H1 (cell line): ENCODE results near the gene NR2F6. TPM values are rescaled to one million over a fixed set of nuclear protein-coding genes. Genes with fewer than 3 reads are reported as not detected.
A peak's percentile ranks its signal among the peaks of the same experiment; 100 is the strongest.

Source experiments
- CTCF ChIA-PET: fragments of 300-600 bp; sonication (Branson Sonifier 250); formaldehyde crosslinking; loops from one replicate; lab custom pipeline; 2021; ENCODE audit not compliant: partially characterized antibody; lab: Charles Lee
- POLR2A ChIA-PET: fragments of 300-600 bp; sonication (Branson Sonifier 250); formaldehyde crosslinking; loops from one replicate; lab custom pipeline; 2021; ENCODE audit warnings: inconsistent platforms; ENCODE audit not compliant: partially characterized antibody; lab: Charles Lee
- DNase-seq, 2 experiments: peaks; one replicate each; pipeline versions ENCODE4 v3.0.0 to v3.0.0-alpha.2; 2010 to 2022; ENCODE audit warnings: low spot score in 2 of 2, low read depth in 1 of 2, mixed read lengths in 1 of 2
- FAIRE-seq: peaks from 2 replicates; lab custom pipeline; 2011; peaks lifted over from hg19 to GRCh38; lab: Jason Lieb, UNC
- H2AFZ ChIP-seq: 2 replicates; pipeline ENCODE4 v1.8.1; 2012; ENCODE audit warnings: low read length, inconsistent platforms
- H2AK5ac ChIP-seq: 2 replicates; pipeline ENCODE4 v1.6.1; 2013; ENCODE audit warnings: low read depth, low read length
- H2BK120ac ChIP-seq: replicated peaks from 2 replicates; pipeline ENCODE3; 2013; ENCODE audit warnings: low read depth, low read length, inconsistent platforms
- H2BK12ac ChIP-seq: 2 replicates; pipeline ENCODE4 v1.6.1; 2013; ENCODE audit warnings: low read depth, low read length
- H2BK15ac ChIP-seq: 2 replicates; pipeline ENCODE4 v1.6.1; 2013; ENCODE audit warnings: low read length
- H2BK20ac ChIP-seq: 2 replicates; pipeline ENCODE4 v1.6.1; 2013; ENCODE audit warnings: low read length
- H2BK5ac ChIP-seq: 2 replicates; pipeline ENCODE4 v1.6.1; 2013; ENCODE audit warnings: low read depth, low read length
- H3K14ac ChIP-seq: 2 replicates; pipeline ENCODE4 v1.6.1; 2013; ENCODE audit warnings: inconsistent platforms; ENCODE audit not compliant: insufficient read length
- H3K18ac ChIP-seq: 2 replicates; pipeline ENCODE4 v1.6.1; 2013; ENCODE audit warnings: low read length; ENCODE audit errors: extremely low read depth
- H3K23ac ChIP-seq: 2 replicates; pipeline ENCODE4 v1.6.1; 2013; ENCODE audit warnings: inconsistent platforms; ENCODE audit not compliant: insufficient read length
- H3K23me2 ChIP-seq: 2 replicates; pipeline ENCODE4 v1.6.1; 2013; ENCODE audit warnings: low read depth, low read length
- H3K27ac ChIP-seq: 2 replicates; pipeline ENCODE4 v1.6.1; 2011; ENCODE audit warnings: low read depth, low read length, inconsistent platforms
- H3K27me3 ChIP-seq, 4 experiments: replicated peaks in 1 of 4; 1 replicate in 1 of 4; 2 replicates in 3 of 4; pipeline versions ENCODE4 v1.6.1 to v1.8.1; 2011 to 2013; ENCODE audit warnings: low read length in 3 of 4, mild to moderate bottlenecking in 3 of 4, inconsistent platforms in 2 of 4, mixed read lengths in 2 of 4, moderate library complexity in 1 of 4; ENCODE audit not compliant: control insufficient read depth in 3 of 4, insufficient read depth in 3 of 4; ENCODE audit errors: extremely low read depth in 1 of 4
- H3K36me3 ChIP-seq, 4 experiments: 2 replicates each; pipeline versions ENCODE4 v1.6.1 to v1.8.1; 2011 to 2013; ENCODE audit warnings: mild to moderate bottlenecking in 4 of 4, low read length in 3 of 4, moderate library complexity in 2 of 4, control low read depth in 1 of 4, inconsistent platforms in 1 of 4; ENCODE audit not compliant: insufficient read depth in 4 of 4, control insufficient read depth in 2 of 4
- H3K4ac ChIP-seq: replicated peaks from 2 replicates; pipeline ENCODE3; 2013; ENCODE audit warnings: low read length, low read depth, mixed read lengths, inconsistent platforms; ENCODE audit not compliant: insufficient read length
- H3K4me1 ChIP-seq, 4 experiments: replicated peaks in 1 of 4; 1 replicate in 1 of 4; 2 replicates in 3 of 4; pipeline versions ENCODE4 v1.6.1 to v1.8.1; 2011 to 2013; ENCODE audit warnings: low read length in 3 of 4, inconsistent platforms in 2 of 4, mixed read lengths in 1 of 4; ENCODE audit not compliant: insufficient read depth in 4 of 4, control insufficient read depth in 3 of 4
- H3K4me2 ChIP-seq, 2 experiments: 2 replicates each; pipeline versions ENCODE4 v1.6.1 to v1.8.1; 2011 to 2013; ENCODE audit warnings: low read depth in 2 of 2, low read length in 2 of 2, control low read depth in 1 of 2, inconsistent platforms in 1 of 2, mild to moderate bottlenecking in 1 of 2; ENCODE audit not compliant: insufficient read depth in 1 of 2
- H3K4me3 ChIP-seq, 4 experiments: fragments of 200-600, 300-600 bp in 1 of 4; sonication (generic), shearing (Covaris generic), sonication (Bioruptor Twin) in 1 of 4; 2 replicates each; pipeline versions ENCODE4 v1.5.1 to v1.8.1; 2011 to 2016; ENCODE audit warnings: low read length in 4 of 4, low read depth in 3 of 4, control low read depth in 2 of 4, inconsistent platforms in 2 of 4, mild to moderate bottlenecking in 2 of 4, mixed read lengths in 1 of 4, moderate library complexity in 1 of 4; ENCODE audit not compliant: insufficient read depth in 2 of 4; ENCODE audit errors: extremely low read depth in 1 of 4
- H3K56ac ChIP-seq: replicated peaks from 2 replicates; pipeline ENCODE3; 2013; ENCODE audit warnings: low read depth, mild to moderate bottlenecking, mixed read lengths, low read length, inconsistent platforms; ENCODE audit not compliant: insufficient read length
- H3K79me1 ChIP-seq: 2 replicates; pipeline ENCODE4 v1.6.1; 2013; ENCODE audit warnings: low read depth, low read length, control low read depth
- H3K79me2 ChIP-seq, 2 experiments: 2 replicates each; pipeline versions ENCODE4 v1.6.1 to v1.8.1; 2012 to 2013; ENCODE audit warnings: low read length in 2 of 2, mild to moderate bottlenecking in 2 of 2, inconsistent platforms in 1 of 2; ENCODE audit not compliant: insufficient read depth in 2 of 2, control insufficient read depth in 1 of 2
- H3K9ac ChIP-seq, 4 experiments: replicated peaks in 1 of 4; 1 replicate in 1 of 4; 2 replicates in 3 of 4; pipeline versions ENCODE4 v1.6.1 to v1.8.1; 2011 to 2013; ENCODE audit warnings: low read depth in 3 of 4, low read length in 3 of 4, control low read depth in 2 of 4, mild to moderate bottlenecking in 2 of 4, moderate library complexity in 2 of 4, inconsistent platforms in 1 of 4; ENCODE audit errors: extremely low read depth in 1 of 4
- H3K9me3 ChIP-seq, 2 experiments: 2 replicates each; pipeline versions ENCODE4 v1.6.1 to v1.8.1; 2012 to 2013; ENCODE audit warnings: mild to moderate bottlenecking in 2 of 2, moderate library complexity in 2 of 2, control low read depth in 1 of 2, inconsistent platforms in 1 of 2, low read depth in 1 of 2, low read length in 1 of 2, mixed read lengths in 1 of 2; ENCODE audit not compliant: insufficient read depth in 2 of 2
- H4K20me1 ChIP-seq, 2 experiments: replicated peaks in 1 of 2; 2 replicates each; pipeline versions ENCODE3 to v1.8.1; 2011 to 2013; ENCODE audit warnings: inconsistent platforms in 2 of 2, low read length in 2 of 2, mild to moderate bottlenecking in 1 of 2; ENCODE audit not compliant: insufficient read depth in 2 of 2, control insufficient read depth in 1 of 2
- H4K5ac ChIP-seq: 2 replicates; pipeline ENCODE4 v1.6.1; 2013; ENCODE audit warnings: low read length, low read depth, mixed read lengths, inconsistent platforms; ENCODE audit not compliant: insufficient read length
- H4K8ac ChIP-seq: 2 replicates; pipeline ENCODE4 v1.8.0; 2013; ENCODE audit warnings: mild to moderate bottlenecking, moderate library complexity, low read length, inconsistent platforms; ENCODE audit not compliant: insufficient read depth; ENCODE audit errors: extremely low read depth
- H4K91ac ChIP-seq: replicated peaks from 2 replicates; pipeline ENCODE3; 2013; ENCODE audit warnings: low read length, mixed read lengths, inconsistent platforms; ENCODE audit not compliant: insufficient read length
- BACH1 ChIP-seq: IDR thresholded peaks from 2 replicates; pipeline ENCODE4 v1.6.1; 2012; ENCODE audit warnings: low read length, improper control_type of control experiment
- GTF2F1 ChIP-seq: IDR thresholded peaks from 2 replicates; pipeline ENCODE4 v1.6.1; 2012; ENCODE audit warnings: low read depth, low read length, improper control_type of control experiment, borderline replicate concordance
- PHF8 ChIP-seq: fragments of 200-600 bp; sonication (generic); conservative IDR thresholded peaks from 2 replicates; pipeline ENCODE4 v1.7.1; 2012; ENCODE audit warnings: low read depth, mild to moderate bottlenecking, inconsistent platforms, low read length, moderate library complexity
- RBBP5 ChIP-seq: IDR thresholded peaks from 2 replicates; pipeline ENCODE4 v1.7.1; 2012; ENCODE audit warnings: low read depth, mild to moderate bottlenecking, inconsistent platforms, low read length, moderate library complexity, borderline replicate concordance
- SIN3A ChIP-seq, 2 experiments: IDR thresholded peaks in 1 of 2; conservative IDR thresholded peaks in 1 of 2; 2 replicates each; pipeline ENCODE4 v1.6.1; 2011 to 2012; ENCODE audit warnings: low read length in 2 of 2, improper control_type of control experiment in 1 of 2, low read depth in 1 of 2, mild to moderate bottlenecking in 1 of 2
- USF2 ChIP-seq: IDR thresholded peaks from 2 replicates; pipeline ENCODE4 v1.6.1; 2011; ENCODE audit warnings: low read length, improper control_type of control experiment
- WGBS, 2 experiments: shearing (Covaris generic) in 1 of 2; methylation state at CpG; one replicate each; pipeline versions ENCODE4 v1.1.6 to v1.1.7; 2013 to 2015; ENCODE audit warnings: low lambda C conversion rate in 2 of 2, mixed read lengths in 2 of 2, inconsistent platforms in 1 of 2, low coverage in 1 of 2, missing lambda C conversion rate in 1 of 2; ENCODE audit not compliant: insufficient replicate concordance in 2 of 2, insufficient coverage in 1 of 2, insufficient read length in 1 of 2; ENCODE audit errors: extremely low coverage in 1 of 2, missing lambda C conversion rate in 1 of 2; 5-methylcytosine and 5-hydroxymethylcytosine counted together
- polyA plus RNA-seq, 7 experiments: library from polyadenylated mRNA; depleted of rRNA in 3 of 7; stranded (reverse) in 5 of 7; unstranded in 2 of 7; fragments of >200 nt in 5 of 7; fragments of 200-250 nt in 2 of 7; gene quantifications; 1 replicate in 5 of 7; 2 replicates in 1 of 7; 4 replicates in 1 of 7; pipeline versions ENCODE4 v1.2.1 to v1.2.3, GENCODE V29; 2011 to 2013; ENCODE audit warnings: missing spikeins in 2 of 7, mixed read lengths in 2 of 7
- total RNA-seq: library from RNA; stranded (reverse); fragmentation: NEBNext Ultra II Directional; extraction: Animal tissue kit (Norgen Biotek cat#: 25700); gene quantifications from 2 replicates; pipeline ENCODE4 v1.2.1, GENCODE V29; 2021
- TF ChIP-seq, protein P1 (sequence below): IDR thresholded peaks from 2 replicates; pipeline ENCODE4 v1.6.1; 2011; ENCODE audit warnings: low read depth, mild to moderate bottlenecking, low read length; ENCODE audit not compliant: insufficient read depth

NR2F6 gene
- total and polyA plus RNA-seq, 2 of the 8 experiments (the other 6 are each of a cell fraction or from before 2014, with no cell fraction given): 99.7 to 114 TPM

- peaks cover 2% of the 10 kb centered on the region; the same call in 1 of the 2 replicates for H3K23me2 ChIP-seq
- no peak for DNase-seq
- H3K9me3 ChIP-seq: no peaks in the 10 kb centered on the region
- 0% methylated on average over 50 of the region's 100 CpGs; no CpG with 5 or more reads in 1 of the 2 experiments for WGBS, 2 experiments
- peak overlapping the region; percentile 34; the same call in 1 of the 2 replicates for H3K27ac ChIP-seq
- H3K14ac ChIP-seq: no peak overlapping the region
- no peaks in the 10 kb centered on the region for H3K27me3 ChIP-seq
- H4K8ac ChIP-seq: no peak overlapping the region; the same call in 1 of the 2 replicates
- H3K4me1 ChIP-seq: peaks cover 3 to 34% (median 25%) of the 10 kb centered on the region in 4 experiments
- no peak overlapping the region for H2BK15ac ChIP-seq
- H3K79me1 ChIP-seq: peaks cover 12% of the 10 kb centered on the region
- ChIA-PET CTCF (interaction anchor here (1.0 to 1.4 kb wide), 4 partner anchors 16 to 36 kb away, joined by 3 read pairs; partner anchors contain the start of gene BABAM1), POLR2A (interaction anchor here (0.6 to 6.4 kb wide), 12 partner anchors 11 to 626 kb away, joined by 3 to 118 read pairs (median 4); partner anchors contain the start of genes ANKLE1, BABAM1, OCEL1 and USE1)
- peak overlapping the region; percentile 68 to 83 (median 78) for H3K4me3 ChIP-seq
- H3K4me2 ChIP-seq: peak overlapping the region; percentile 74 to 83
- H3K79me2 ChIP-seq: peaks cover 26 to 52% of the 10 kb centered on the region in 2 experiments; a peak in 3 of 4 replicates
- peak overlapping the region; percentile 87 for H3K18ac ChIP-seq
- H3K56ac ChIP-seq: peak overlapping the region; percentile 19
- H4K91ac ChIP-seq: peak overlapping the region; percentile 75
- no peak for FAIRE-seq
- no peak overlapping the region for H3K23ac ChIP-seq
- no peak overlapping the region for H2BK20ac ChIP-seq
- H2BK120ac ChIP-seq: no peak overlapping the region
- peak overlapping the region; percentile 34 for H4K5ac ChIP-seq
- H3K9ac ChIP-seq: peak overlapping the region; percentile 0 to 71 (median 60); a peak in 6 of 7 replicates
- no peak overlapping the region for H2AK5ac ChIP-seq
- H3K36me3 ChIP-seq: peaks cover 0 to 4% (median 0%) of the 10 kb centered on the region in 4 experiments; a peak in 2 of 8 replicates
- no peak overlapping the region for H2BK12ac ChIP-seq
- peak overlapping the region; percentile 87; the same call in 1 of the 2 replicates for H2BK5ac ChIP-seq
- H2AFZ ChIP-seq: no peak overlapping the region
- peak overlapping the region; percentile 92 for H3K4ac ChIP-seq
- H4K20me1 ChIP-seq: peaks cover 13 to 15% of the 10 kb centered on the region in 2 experiments
- TF ChIP-seq GTF2F1: no peak
- TF ChIP-seq, protein P1, sequence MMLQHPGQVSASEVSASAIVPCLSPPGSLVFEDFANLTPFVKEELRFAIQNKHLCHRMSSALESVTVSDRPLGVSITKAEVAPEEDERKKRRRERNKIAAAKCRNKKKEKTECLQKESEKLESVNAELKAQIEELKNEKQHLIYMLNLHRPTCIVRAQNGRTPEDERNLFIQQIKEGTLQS: no peak
- no peak for TF ChIP-seq BACH1
- TF ChIP-seq USF2: no peak
- TF ChIP-seq RBBP5: no peak; the same call in 1 of the 2 replicates
- no peak; the same call in 1 of the 2 replicates for TF ChIP-seq PHF8
- 0 out of 4 replicates have a peak, but pooled peaks of 1 of the 2 experiments have one; percentile 38 for TF ChIP-seq SIN3A (conservative IDR thresholded peaks at IDR 0.05 in 1 of 2, IDR thresholded peaks at IDR 0.05 in 1 of 2; ENCODE audit: low read depth in 1 of 2, low read length in 2 of 2)
These were observed 843 bp downstream of the NR2F6 start for GRCh38 chr19:17244618-17245534.
